Stimulated activated CD8-positive, alpha-beta memory T cell treated with anti-CD3 and anti-CD28 coated beads, Interleukin-7, amount 100 ng/mL, for 48 hours (primary cell): ENCODE measurements around the gene XRCC3.
"Not testable (repeated sequence)": the region's sequence is repeated elsewhere in the genome, so short reads cannot be mapped to it uniquely, and the experiment has no call there.

ENCODE experiments used
- DNase-seq, 2 donors: peaks; one replicate each; pipeline ENCODE4 v3.0.0-alpha.2; 2020; ENCODE audit warnings: low read depth in 1 of 2; ENCODE audit errors: extremely low read depth in 1 of 2

The XRCC3 gene

DNA sequence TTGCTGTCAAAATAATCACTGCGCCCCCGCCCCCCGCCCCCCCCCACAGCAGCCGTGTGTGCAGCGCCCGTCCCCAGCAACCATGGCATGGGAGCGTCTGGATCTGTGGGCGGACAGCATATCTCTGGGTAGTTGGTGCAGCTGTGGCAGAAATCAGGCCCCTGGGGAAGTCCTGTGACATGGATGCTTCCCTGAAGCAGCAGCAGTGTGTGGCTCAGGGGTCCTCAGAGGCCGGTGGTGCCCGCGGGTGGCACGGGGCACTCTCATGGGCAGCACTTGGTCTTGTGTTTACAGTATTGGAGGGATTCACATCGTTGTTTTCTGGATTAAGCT, 19.2 kb downstream of the XRCC3 start:
- no peak for DNase-seq

GRCh38 chr14:103695296-103696069, 19.8 kb downstream of the XRCC3 start:
- no peak for DNase-seq

DNA sequence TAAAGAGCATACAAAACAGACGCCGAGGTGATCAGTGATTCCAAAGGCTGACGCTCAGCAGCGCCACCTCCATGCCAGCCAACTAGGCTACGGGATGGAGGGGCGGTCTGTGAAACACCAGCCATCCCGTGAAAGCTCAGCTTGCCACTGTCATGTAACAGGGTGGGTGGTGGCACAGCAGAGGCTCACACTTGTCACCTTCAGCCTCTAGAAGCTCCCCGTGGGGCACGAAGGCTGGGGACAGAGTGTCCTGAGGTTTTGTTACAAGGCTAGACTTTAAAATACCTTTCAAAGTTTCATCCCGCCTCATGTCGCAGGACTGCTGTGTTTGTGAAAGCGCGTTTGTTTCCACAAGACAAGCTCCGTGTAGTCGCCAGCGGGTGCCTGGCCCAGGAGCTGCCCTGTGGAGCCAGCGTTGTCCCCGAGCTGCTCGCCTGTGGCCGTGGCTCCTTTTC, 20.7 kb downstream of the XRCC3 start:
- DNase-seq, result no peak

DNA sequence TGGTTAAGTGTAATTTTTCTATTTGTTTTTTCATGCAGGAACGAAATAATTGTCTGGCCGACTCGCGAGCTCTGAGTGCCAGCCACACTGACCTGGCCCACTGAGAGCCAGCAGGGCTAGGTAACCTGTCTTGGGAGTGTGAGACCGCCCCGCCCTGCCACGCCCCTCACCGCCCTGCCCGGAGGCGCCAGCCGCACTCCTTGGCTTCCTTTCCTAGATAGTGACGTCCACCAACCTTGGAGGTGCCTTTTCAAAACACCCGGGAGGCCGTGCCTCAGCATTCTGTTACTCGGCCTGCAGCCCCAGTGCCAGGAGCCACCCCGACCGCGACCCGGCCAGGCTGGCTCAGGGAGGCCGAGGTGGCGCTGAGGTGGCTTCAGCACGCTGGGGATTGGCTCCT, 21.7 kb downstream of the XRCC3 start:
- no peak for DNase-seq

DNA sequence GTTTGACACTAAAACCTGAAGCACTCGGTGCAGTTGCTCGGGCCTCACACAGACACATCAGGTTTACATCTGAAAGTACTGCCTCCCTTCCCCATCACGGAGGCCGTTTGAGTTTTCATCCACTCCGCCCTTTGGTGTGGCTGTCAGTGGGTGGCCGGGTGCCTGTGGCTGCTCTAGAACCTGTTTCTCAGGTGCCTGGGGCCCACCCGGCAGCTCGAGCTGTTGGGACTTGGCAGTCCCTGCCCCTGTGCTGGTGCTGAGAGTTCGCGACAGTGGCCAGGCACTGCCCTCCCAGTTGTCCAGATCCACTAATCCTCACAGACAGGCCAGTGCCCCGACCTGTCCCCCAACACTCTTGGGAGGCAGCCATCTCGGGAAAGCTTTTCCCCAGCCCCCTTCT, 22.4 kb downstream of the XRCC3 start:
- DNase-seq, result no peak

GRCh38 chr14:103692159-103692558, 23.1 kb downstream of the XRCC3 start:
- DNase-seq, result no peak

GRCh38 chr14:103691655-103692054, 23.6 kb downstream of the XRCC3 start:
- DNase-seq, result not testable (repeated sequence)

GRCh38 chr14:103690332-103690731, 24.9 kb downstream of the XRCC3 start:
- DNase-seq, result no peak

- DNase-seq, result no peak
Measured at GRCh38 chr14:103688906-103689902, 26.0 kb downstream of the XRCC3 start.

GRCh38 chr14:103688441-103688840, 26.8 kb downstream of the XRCC3 start:
- DNase-seq, result no peak

DNA sequence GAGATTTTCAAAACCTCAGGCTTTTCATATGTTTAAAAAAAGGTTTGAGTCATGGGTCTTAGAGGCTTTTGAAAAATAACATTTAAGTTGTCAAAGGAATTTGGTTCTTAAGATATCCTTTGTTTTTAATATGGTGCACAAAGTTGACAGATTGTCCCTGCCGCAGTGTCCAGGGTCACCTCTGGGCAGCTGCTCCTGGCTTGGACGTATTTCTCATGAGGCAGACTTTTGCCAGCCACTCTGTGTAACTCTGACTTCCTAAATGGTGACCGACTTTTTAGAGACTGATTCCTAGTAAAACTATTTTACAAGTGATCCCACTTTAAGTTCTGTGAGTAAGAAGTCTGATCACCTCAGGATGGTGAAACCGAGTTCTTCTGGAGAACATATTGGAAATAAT, 27.5 kb downstream of the XRCC3 start:
- DNase-seq, result no peak

GRCh38 chr14:103686831-103687485, 28.3 kb downstream of the XRCC3 start:
- no peak for DNase-seq

- no peak for DNase-seq
Measured at GRCh38 chr14:103685276-103686211, 29.7 kb downstream of the XRCC3 start.

DNA sequence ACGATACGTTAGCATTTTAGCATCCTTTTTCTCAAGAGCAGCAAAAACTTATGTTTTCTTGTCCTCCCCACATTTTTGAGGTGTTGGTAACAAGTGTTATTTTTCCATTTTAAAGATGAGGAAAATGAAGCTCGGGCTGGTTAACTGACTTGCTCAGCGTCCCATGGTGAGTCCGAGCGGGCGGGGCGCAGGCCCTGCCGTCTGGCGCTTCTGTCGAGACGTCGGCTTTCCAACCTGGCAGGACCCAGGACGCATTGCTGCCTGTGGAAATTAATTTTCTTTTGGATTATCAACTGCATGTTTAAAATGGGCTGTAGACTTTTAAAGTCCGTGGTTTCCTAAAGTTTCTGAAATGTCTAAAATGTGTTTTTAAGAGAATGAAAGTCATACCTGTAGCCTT, 30.4 kb downstream of the XRCC3 start:
- no peak for DNase-seq

- DNase-seq, result no peak
Measured at GRCh38 chr14:103684471-103684870, 30.8 kb downstream of the XRCC3 start.

- DNase-seq, result no peak
Measured at GRCh38 chr14:103683139-103683538, 32.1 kb downstream of the XRCC3 start.

- DNase-seq, result no peak
Measured at GRCh38 chr14:103680491-103681231, 34.6 kb downstream of the XRCC3 start.

- DNase-seq, result peak; percentile 25 to 26
Measured at GRCh38 chr14:103679351-103679750, 35.9 kb downstream of the XRCC3 start.

- no peak for DNase-seq
Measured at GRCh38 chr14:103676881-103677675, 38.2 kb downstream of the XRCC3 start.
